Natural killer cell (primary cell): ENCODE measurements around the gene CTDP1. TPM values are rescaled to one million over a fixed set of nuclear protein-coding genes. Genes with fewer than 3 reads are reported as not detected.

Source experiments
- ATAC-seq, 3 donors: fragments of 150-1000 bp in 2 of 3; fragments of 200-7000 bp in 1 of 3; cut with Tn5 transposase; 1 replicate in 1 of 3; 2 replicates in 2 of 3; pipeline ENCODE4 v1.10.0; 2021; ENCODE audit warnings: mild to moderate bottlenecking in 2 of 3, moderate library complexity in 2 of 3
- DNase-seq, 2 donors: peaks; one replicate each; pipeline versions ENCODE4 v3.0.0 to v3.0.0-alpha.2; 2013 to 2021; ENCODE audit warnings: mixed read lengths in 1 of 2
- H3K27ac ChIP-seq: one replicate; pipeline ENCODE4 v1.5.1; 2013; ENCODE audit warnings: mild to moderate bottlenecking, low read length
- H3K27me3 ChIP-seq: one replicate; pipeline ENCODE4 v1.6.1; 2013; ENCODE audit warnings: low read length; ENCODE audit not compliant: control insufficient read depth, insufficient read depth
- H3K36me3 ChIP-seq: one replicate; pipeline ENCODE4 v1.6.1; 2013; ENCODE audit warnings: low read length; ENCODE audit not compliant: control insufficient read depth, insufficient read depth
- H3K4me1 ChIP-seq: one replicate; pipeline ENCODE4 v1.6.1; 2013; ENCODE audit warnings: low read length; ENCODE audit not compliant: control insufficient read depth, insufficient read depth
- H3K4me3 ChIP-seq: one replicate; pipeline ENCODE4 v1.5.1; 2013; ENCODE audit warnings: low read length
- H3K9me3 ChIP-seq: one replicate; pipeline ENCODE4 v1.6.1; 2013; ENCODE audit warnings: low read length; ENCODE audit not compliant: control insufficient read depth, insufficient read depth
- H3K27ac Mint-ChIP-seq, 2 donors: one replicate each; pipeline ENCODE4 v1.8.0; 2022; ENCODE audit warnings: mild to moderate bottlenecking in 2 of 2, mixed read lengths in 2 of 2, moderate library complexity in 1 of 2
- H3K27me3 Mint-ChIP-seq, 2 donors: one replicate each; pipeline ENCODE4 v1.8.0; 2022; ENCODE audit warnings: low read depth in 2 of 2, mixed read lengths in 2 of 2
- H3K36me3 Mint-ChIP-seq: one replicate; pipeline ENCODE4 v1.8.0; 2022; ENCODE audit warnings: mixed read lengths
- H3K4me1 Mint-ChIP-seq, 2 donors: one replicate each; pipeline ENCODE4 v1.8.0; 2022; ENCODE audit warnings: mixed read lengths in 2 of 2
- H3K4me3 Mint-ChIP-seq: one replicate; pipeline ENCODE4 v1.8.0; 2022; ENCODE audit warnings: mild to moderate bottlenecking, moderate library complexity, mixed read lengths
- H3K9me3 Mint-ChIP-seq, 2 donors: one replicate each; pipeline ENCODE4 v1.8.0; 2022; ENCODE audit warnings: mixed read lengths in 2 of 2
- CTCF ChIP-seq: fragments of 200-600 bp; IDR thresholded peaks from one replicate; pipeline ENCODE4 v1.8.0; 2022; ENCODE audit warnings: antibody characterized with exemption
- WGBS: methylation state at CpG from one replicate; pipeline ENCODE4 v1.1.7; 2013; ENCODE audit warnings: missing lambda C conversion rate; ENCODE audit not compliant: insufficient coverage; 5-methylcytosine and 5-hydroxymethylcytosine counted together
- intact Hi-C: fragments of 100-400 bp; cut with micrococcal nuclease; formaldehyde crosslinking; loops from one replicate; pipeline ENCODE4 v1.14.2; 2022
- total RNA-seq, 4 donors: library from RNA; stranded (reverse); fragments of 120-200 nt in 1 of 4; gene quantifications; one replicate each; pipeline versions ENCODE4 v1.2.3 to v1.2.4, GENCODE V29; 2013 to 2022

CTDP1 gene
- total RNA-seq, 3 donors from 2014 or later (not counting 1 experiment from before 2014, with no cell fraction given): 66.9 to 89.4 (median 77.1) TPM

DNA sequence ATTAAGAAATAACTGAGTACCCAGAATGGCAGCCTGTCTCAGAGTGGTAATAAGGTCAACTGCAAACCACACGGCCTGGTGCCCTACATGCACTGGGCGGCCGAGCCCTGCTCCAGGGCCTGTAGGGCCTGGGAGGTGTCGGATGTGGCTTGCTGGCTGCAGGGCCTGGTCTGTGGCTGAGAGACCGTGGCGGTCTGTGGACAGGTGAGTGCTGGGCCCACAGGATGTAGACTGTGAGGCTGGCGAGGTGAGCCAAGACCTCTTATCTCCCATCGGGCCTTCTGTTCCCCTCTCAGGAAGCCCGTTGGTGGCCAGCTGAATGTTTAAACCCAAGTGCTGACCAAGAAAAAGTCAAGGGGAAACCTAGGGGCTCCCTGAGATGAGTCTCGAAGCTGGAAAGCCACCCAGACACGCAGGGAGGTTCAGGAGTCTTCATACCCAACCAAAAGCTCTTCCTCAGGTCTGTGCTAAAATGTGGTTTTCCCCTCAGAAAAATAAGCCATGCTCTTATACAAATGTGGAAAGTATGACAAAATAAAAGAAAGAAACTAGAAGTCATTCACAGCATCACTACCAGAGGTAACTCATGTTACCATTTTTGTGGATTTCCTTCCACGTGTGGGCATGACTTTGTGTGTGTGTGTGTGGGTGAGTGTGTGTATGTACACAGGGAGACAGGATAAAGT lies 47.7 kb upstream of the CTDP1 start:
- H3K9me3 ChIP-seq: peaks cover 5% of the 10 kb centered on the region
- peaks cover 30% of the 10 kb centered on the region for H3K4me1 ChIP-seq
- H3K4me3 ChIP-seq: no peak overlapping the region
- Mint-ChIP-seq H3K9me3 (peaks cover 0 to 7% of the 10 kb centered on the region in 2 donors), H3K4me3 (no peak overlapping the region), H3K4me1 (peaks cover 19 to 27% of the 10 kb centered on the region in 2 donors), H3K36me3 (no peaks in the 10 kb centered on the region), H3K27ac (peak overlapping the region in 1 of 2 donors; percentile 61), H3K27me3 (peaks cover 5 to 22% of the 10 kb centered on the region in 2 donors)
- peaks cover 4% of the 10 kb centered on the region for H3K27me3 ChIP-seq
- ATAC-seq: peak; percentile 53 to 88 (median 54)
- intact Hi-C loops: no loop called here
- H3K27ac ChIP-seq: no peak overlapping the region
- no peak for TF ChIP-seq CTCF
- WGBS: 36% methylated on average over 12 of the region's 12 CpGs
- no peaks in the 10 kb centered on the region for H3K36me3 ChIP-seq
- peak in 1 of 2 donors; percentile 20 for DNase-seq

DNA sequence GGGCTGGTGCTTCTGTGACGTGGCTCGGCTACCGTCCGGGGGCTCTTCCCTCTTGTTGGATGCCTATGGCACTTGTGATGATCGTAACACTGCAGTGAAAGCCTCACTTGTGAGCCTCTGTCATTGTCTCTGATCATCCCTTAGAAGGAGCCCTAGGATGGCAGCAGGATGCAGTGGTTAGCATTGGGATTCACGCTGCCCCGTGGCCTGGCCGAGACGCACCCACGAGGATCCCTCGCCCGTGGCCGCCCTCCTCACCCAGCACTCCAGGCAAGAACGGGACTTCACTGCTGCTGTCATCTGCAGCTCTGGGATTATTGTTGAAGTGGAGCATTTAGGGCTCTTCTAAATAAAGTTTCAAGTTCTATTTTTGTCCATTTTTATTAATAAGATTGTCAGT lies 46.8 kb upstream of the CTDP1 start:
- H3K9me3 ChIP-seq: peaks cover 5% of the 10 kb centered on the region
- 97% methylated on average over 14 of the region's 14 CpGs for WGBS
- H3K27me3 ChIP-seq: peaks cover 6% of the 10 kb centered on the region
- no peak for ATAC-seq
- peaks cover 30% of the 10 kb centered on the region for H3K4me1 ChIP-seq
- H3K4me3 ChIP-seq: no peak overlapping the region
- H3K27ac Mint-ChIP-seq: no peak overlapping the region
- H3K36me3 Mint-ChIP-seq: no peaks in the 10 kb centered on the region
- H3K4me1 Mint-ChIP-seq: peaks cover 19 to 27% of the 10 kb centered on the region in 2 donors
- no peak for DNase-seq
- H3K9me3 Mint-ChIP-seq: peaks cover 0 to 7% of the 10 kb centered on the region in 2 donors
- no peaks in the 10 kb centered on the region for H3K36me3 ChIP-seq
- intact Hi-C loops: no loop called here
- H3K4me3 Mint-ChIP-seq: no peak overlapping the region
- peaks cover 8 to 22% of the 10 kb centered on the region in 2 donors for H3K27me3 Mint-ChIP-seq
- no peak overlapping the region for H3K27ac ChIP-seq
- TF ChIP-seq CTCF: no peak

DNA sequence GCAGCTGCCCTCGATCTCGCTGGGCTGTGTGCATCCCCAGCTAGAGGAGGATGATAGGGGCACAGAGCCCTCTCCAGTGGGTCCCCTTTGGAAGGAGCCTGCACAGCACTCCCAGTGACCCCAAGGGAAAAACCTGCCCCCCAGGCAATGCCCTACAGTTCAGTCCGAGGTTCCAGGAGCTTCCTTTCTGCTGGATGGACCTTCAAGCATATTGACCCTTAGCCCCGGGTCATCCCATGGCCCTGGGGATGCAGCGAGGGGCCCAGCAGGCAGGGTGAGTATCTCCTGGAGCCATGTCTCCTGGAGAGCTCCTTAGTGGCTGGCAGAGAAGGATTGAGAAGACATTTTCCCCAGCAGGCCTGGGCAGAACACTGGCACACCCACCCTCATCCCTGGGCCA lies 45.4 kb upstream of the CTDP1 start:
- TF ChIP-seq CTCF: no peak

More for the DNA sequence above, 45.4 kb upstream of the CTDP1 start:
- ATAC-seq (no peak), DNase-seq (peak in 1 of 2 donors; percentile 9)
- Histone ChIP-seq H3K36me3 (no peaks in the 10 kb centered on the region), H3K4me1 (peaks cover 30% of the 10 kb centered on the region), H3K27ac (no peak overlapping the region), H3K9me3 (peaks cover 5% of the 10 kb centered on the region), H3K27me3 (peaks cover 5% of the 10 kb centered on the region), H3K4me3 (no peak overlapping the region)
- Mint-ChIP-seq H3K27me3 (peaks cover 7 to 15% of the 10 kb centered on the region in 2 donors), H3K4me3 (no peak overlapping the region), H3K27ac (peak overlapping the region in 1 of 2 donors; percentile 63), H3K4me1 (peaks cover 19 to 27% of the 10 kb centered on the region in 2 donors), H3K36me3 (no peaks in the 10 kb centered on the region), H3K9me3 (peaks cover 0 to 7% of the 10 kb centered on the region in 2 donors)
- intact Hi-C loops: no loop called here
- WGBS: 93% methylated on average over 5 of the region's 5 CpGs
